Activated gamma-delta T cell treated with anti-CD3 and anti-CD28 coated beads, Interleukin-2, amount 50 U/mL, for 16 hours (primary cell): Measurements from ENCODE around the gene KDM6A.
"Not testable (repeated sequence)": the region's sequence is repeated elsewhere in the genome, so short reads cannot be mapped to it uniquely, and the experiment has no call there.

Experiments
- DNase-seq: peaks from one replicate; pipeline ENCODE4 v3.0.0-alpha.2; 2020; ENCODE audit warnings: low read depth

The KDM6A gene

GRCh38 chrX:44961817-44962607, 89.0 kb downstream of the KDM6A start:
- DNase-seq = no peak

GRCh38 chrX:44962944-44963343, 90.0 kb downstream of the KDM6A start:
- no peak for DNase-seq

GRCh38 chrX:44967221-44967620, 94.2 kb downstream of the KDM6A start:
- DNase-seq = no peak

- no peak for DNase-seq
Observed at GRCh38 chrX:44970709-44971108, 97.7 kb downstream of the KDM6A start.

- DNase-seq = no peak
Observed at GRCh38 chrX:44971674-44972073, 98.7 kb downstream of the KDM6A start.

- DNase-seq = no peak
Observed at GRCh38 chrX:44972132-44972531, 99.1 kb downstream of the KDM6A start.

GRCh38 chrX:44973420-44973932, 100.5 kb downstream of the KDM6A start:
- no peak for DNase-seq

GRCh38 chrX:44974451-44974850, 101.5 kb downstream of the KDM6A start:
- DNase-seq = no peak

- DNase-seq = no peak
Observed at GRCh38 chrX:44975666-44976263, 102.8 kb downstream of the KDM6A start.

- no peak for DNase-seq
Observed at GRCh38 chrX:44978976-44979375, 106.0 kb downstream of the KDM6A start.

GRCh38 chrX:44980403-44980802, 107.4 kb downstream of the KDM6A start:
- no peak for DNase-seq

GRCh38 chrX:44980883-44981282, 107.9 kb downstream of the KDM6A start:
- no peak for DNase-seq

- no peak for DNase-seq
Observed at GRCh38 chrX:44989995-44990770, 117.2 kb downstream of the KDM6A start.

GRCh38 chrX:44992775-44993174, 119.8 kb downstream of the KDM6A start:
- no peak for DNase-seq

- DNase-seq = no peak
Observed at GRCh38 chrX:44996277-44996676, 123.3 kb downstream of the KDM6A start.

GRCh38 chrX:44997282-44997812, 124.4 kb downstream of the KDM6A start:
- DNase-seq = no peak

GRCh38 chrX:44997888-44998287, 124.9 kb downstream of the KDM6A start:
- DNase-seq = no peak

- not testable (repeated sequence) for DNase-seq
Observed at GRCh38 chrX:44999237-44999636, 126.2 kb downstream of the KDM6A start.

- not testable (repeated sequence) for DNase-seq
Observed at GRCh38 chrX:44999872-45000271, 126.9 kb downstream of the KDM6A start.

GRCh38 chrX:45001048-45001447, 128.1 kb downstream of the KDM6A start:
- no peak for DNase-seq

GRCh38 chrX:45003085-45003484, 130.1 kb downstream of the KDM6A start:
- no peak for DNase-seq

GRCh38 chrX:45006002-45006800, 133.2 kb downstream of the KDM6A start:
- no peak for DNase-seq
